Stimulated activated CD4-positive, alpha-beta T cell treated with anti-CD3 and anti-CD28 coated beads, Interleukin-1b, Interleukin-23, amount 100 ng/mL, for 48 hours (primary cell): Measurements from ENCODE around the gene CST7.

ENCODE experiments used
- DNase-seq: peaks from one replicate; pipeline ENCODE4 v3.0.0-alpha.2; 2020

CST7 gene

GRCh38 chr20:24966317-24967012, 17.4 kb downstream of the CST7 start:
- DNase-seq, result no peak

GRCh38 chr20:24968278-24968800, 19.3 kb downstream of the CST7 start:
- no peak for DNase-seq

GRCh38 chr20:24969186-24970029, 20.3 kb downstream of the CST7 start:
- no peak for DNase-seq

- DNase-seq, result no peak
Measured at GRCh38 chr20:24970030-24970553, 21.0 kb downstream of the CST7 start.

- no peak for DNase-seq
Measured at GRCh38 chr20:24970754-24971153, 21.7 kb downstream of the CST7 start.

GRCh38 chr20:24971376-24972101, 22.5 kb downstream of the CST7 start:
- DNase-seq, result no peak

- no peak for DNase-seq
Measured at GRCh38 chr20:24972341-24972740, 23.3 kb downstream of the CST7 start.

- DNase-seq, result no peak
Measured at GRCh38 chr20:24977336-24977735, 28.3 kb downstream of the CST7 start.

GRCh38 chr20:24977797-24978196, 28.7 kb downstream of the CST7 start:
- no peak for DNase-seq

- DNase-seq, result no peak
Measured at GRCh38 chr20:24978513-24978912, 29.4 kb downstream of the CST7 start.

GRCh38 chr20:24979036-24979960, 30.2 kb downstream of the CST7 start:
- DNase-seq, result no peak

- no peak for DNase-seq
Measured at GRCh38 chr20:24980291-24981053, 31.4 kb downstream of the CST7 start.

- no peak for DNase-seq
Measured at GRCh38 chr20:24981282-24981681, 32.2 kb downstream of the CST7 start.

GRCh38 chr20:24981790-24982189, 32.7 kb downstream of the CST7 start:
- no peak for DNase-seq

GRCh38 chr20:24983896-24984295, 34.8 kb downstream of the CST7 start:
- DNase-seq, result no peak

GRCh38 chr20:24984961-24985640, 36.0 kb downstream of the CST7 start:
- no peak for DNase-seq

- DNase-seq, result no peak
Measured at GRCh38 chr20:24985802-24986201, 36.7 kb downstream of the CST7 start.

GRCh38 chr20:24986436-24987015, 37.5 kb downstream of the CST7 start:
- no peak for DNase-seq

- peak; percentile 36 for DNase-seq
Measured at GRCh38 chr20:24987244-24987643, 38.2 kb downstream of the CST7 start.
